Stimulated activated CD4-positive, alpha-beta T cell treated with anti-CD3 and anti-CD28 coated beads, Interleukin-15, amount 100 ng/mL, for 24 hours (primary cell): Measurements from ENCODE around the gene PRSS8.
"Not testable (repeated sequence)": the region's sequence is repeated elsewhere in the genome, so short reads cannot be mapped to it uniquely, and the experiment has no call there.

Source experiments
- DNase-seq: peaks from one replicate; pipeline ENCODE4 v3.0.0-alpha.2; 2020

PRSS8 gene

GRCh38 chr16:31143694-31144148 is 8.2 kb upstream of the PRSS8 start:
- no peak for DNase-seq

GRCh38 chr16:31143011-31143693 is 7.6 kb upstream of the PRSS8 start:
- DNase-seq = no peak

GRCh38 chr16:31142109-31143010 is 6.8 kb upstream of the PRSS8 start:
- peak; percentile 99 for DNase-seq

GRCh38 chr16:31141489-31142108 is 6.1 kb upstream of the PRSS8 start:
- no peak for DNase-seq

GRCh38 chr16:31141071-31141469 is 5.5 kb upstream of the PRSS8 start:
- DNase-seq = not testable (repeated sequence)

- DNase-seq = no peak
These were observed 3.4 kb upstream of the PRSS8 start for GRCh38 chr16:31138621-31139578.

GRCh38 chr16:31136822-31137499 is 1.4 kb upstream of the PRSS8 start:
- DNase-seq = not testable (repeated sequence)

GRCh38 chr16:31136287-31136662 is 748 bp upstream of the PRSS8 start:
- DNase-seq = no peak

- DNase-seq = no peak
These were observed 647 bp downstream of the PRSS8 start for GRCh38 chr16:31134625-31135534.

- no peak for DNase-seq
These were observed 1.4 kb downstream of the PRSS8 start for GRCh38 chr16:31134091-31134571.

GRCh38 chr16:31133046-31133501 is 2.5 kb downstream of the PRSS8 start:
- no peak for DNase-seq

GRCh38 chr16:31132303-31132979 is 3.1 kb downstream of the PRSS8 start:
- no peak for DNase-seq

- no peak for DNase-seq
These were observed 3.7 kb downstream of the PRSS8 start for GRCh38 chr16:31131841-31132271.

GRCh38 chr16:31131416-31131815 is 4.1 kb downstream of the PRSS8 start:
- DNase-seq = no peak

- no peak for DNase-seq
These were observed 4.6 kb downstream of the PRSS8 start for GRCh38 chr16:31130899-31131298.

- no peak for DNase-seq
These were observed 5.1 kb downstream of the PRSS8 start for GRCh38 chr16:31130336-31130891.

- DNase-seq = no peak
These were observed 5.8 kb downstream of the PRSS8 start for GRCh38 chr16:31129568-31130335.

GRCh38 chr16:31128711-31129567 is 6.6 kb downstream of the PRSS8 start:
- DNase-seq = no peak
